Karpas-422 (cell line): ENCODE data around the gene UBE2R2. TPM values are rescaled to one million over a fixed set of nuclear protein-coding genes. Genes with fewer than 3 reads are reported as not detected.
A peak's percentile ranks its signal among the peaks of the same experiment; 100 is the strongest.

Source experiments
- DNase-seq: peaks from one replicate; pipeline ENCODE4 v3.0.0-alpha.2; 2015
- H2AFZ ChIP-seq: fragments of 200-600 bp; sonication (generic); 2 replicates; pipeline ENCODE4 v1.6.1; 2014; ENCODE audit warnings: antibody characterized with exemption, low read length, mixed read lengths
- H3K27ac ChIP-seq: fragments of 200-600 bp; sonication (generic); 2 replicates; pipeline ENCODE4 v1.5.1; 2014; ENCODE audit warnings: mild to moderate bottlenecking, low read length, moderate library complexity
- H3K27me3 ChIP-seq: fragments of 200-600 bp; sonication (generic); 2 replicates; pipeline ENCODE4 v1.6.1; 2014; ENCODE audit warnings: low read length, mixed read lengths
- H3K36me3 ChIP-seq: fragments of 200-600 bp; sonication (generic); 2 replicates; pipeline ENCODE4 v1.6.1; 2014; ENCODE audit warnings: low read length, mixed read lengths; ENCODE audit not compliant: insufficient read depth
- H3K4me1 ChIP-seq: fragments of 200-600 bp; sonication (generic); 2 replicates; pipeline ENCODE4 v1.6.1; 2014; ENCODE audit warnings: mild to moderate bottlenecking, low read length, mixed read lengths
- H3K4me2 ChIP-seq: fragments of 200-600 bp; sonication (generic); 2 replicates; pipeline ENCODE4 v1.6.1; 2014; ENCODE audit warnings: low read length, low read depth, mild to moderate bottlenecking; ENCODE audit not compliant: poor library complexity, severe bottlenecking
- H3K4me3 ChIP-seq: fragments of 200-600 bp; sonication (generic); 2 replicates; pipeline ENCODE4 v1.5.1; 2014; ENCODE audit warnings: mild to moderate bottlenecking, antibody characterized with exemption, low read length, mixed read lengths
- H3K79me2 ChIP-seq: fragments of 200-600 bp; sonication (generic); 2 replicates; pipeline ENCODE4 v1.6.1; 2014; ENCODE audit warnings: mild to moderate bottlenecking, low read length, mixed read lengths
- H3K9ac ChIP-seq: fragments of 200-600 bp; sonication (generic); 2 replicates; pipeline ENCODE4 v1.6.0; 2014; ENCODE audit warnings: low read length
- H3K9me2 ChIP-seq: fragments of 200-600 bp; sonication (generic), shearing (Covaris generic); replicated peaks from 2 replicates; pipeline ENCODE4 v1.6.0; 2014; ENCODE audit warnings: mild to moderate bottlenecking, low read length, moderate library complexity; ENCODE audit not compliant: insufficient read depth
- H3K9me3 ChIP-seq: fragments of 300-700, 200-600 bp; sonication (generic); 2 replicates; pipeline ENCODE4 v1.6.1; 2014; ENCODE audit warnings: low read length, mixed read lengths
- H4K20me1 ChIP-seq: fragments of 200-600 bp; sonication (generic); 2 replicates; pipeline ENCODE4 v1.6.1; 2014; ENCODE audit warnings: mild to moderate bottlenecking, antibody characterized with exemption, low read length, low read depth; ENCODE audit not compliant: insufficient read depth
- total RNA-seq: library from RNA; depleted of rRNA; stranded (reverse); fragments of >200 nt; shearing (Covaris generic); gene quantifications from 2 replicates; pipeline ENCODE4 v1.2.3, GENCODE V29; 2014; ENCODE audit warnings: low replicate concordance

UBE2R2 gene
- total RNA-seq, 1 experiment from 2014 or later: 34.0 TPM

DNA sequence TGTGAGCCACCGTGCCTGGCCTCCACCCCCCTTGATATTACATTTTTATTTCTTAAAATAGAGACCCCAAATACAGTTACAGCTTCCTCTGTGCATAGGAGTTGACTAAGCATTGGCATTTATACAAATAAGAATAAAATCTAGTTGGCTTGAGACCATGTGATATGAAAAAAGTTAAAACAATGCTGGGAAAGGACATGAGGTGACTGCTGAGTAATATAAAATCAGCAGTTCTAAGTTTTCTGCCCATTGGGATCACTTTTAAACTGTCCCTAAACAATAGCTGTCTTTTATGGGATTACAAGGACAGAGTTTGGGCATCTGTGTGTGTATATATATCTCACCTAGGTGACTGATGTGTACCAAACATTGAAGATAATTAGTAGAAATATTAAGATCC is 96.6 kb downstream of the UBE2R2 start:
- Histone ChIP-seq H4K20me1 (no peaks in the 10 kb centered on the region), H3K27me3 (no peaks in the 10 kb centered on the region), H3K9ac (no peak overlapping the region), H3K36me3 (peaks cover 28% of the 10 kb centered on the region; the same call in 1 of the 2 replicates), H3K4me1 (peaks cover 8% of the 10 kb centered on the region; the same call in 1 of the 2 replicates), H3K9me2 (no peaks in the 10 kb centered on the region), H3K4me2 (no peak overlapping the region), H3K27ac (peak overlapping the region; percentile 11; the same call in 1 of the 2 replicates), H3K9me3 (no peaks in the 10 kb centered on the region), H3K79me2 (peaks cover 43% of the 10 kb centered on the region), H2AFZ (no peak overlapping the region), H3K4me3 (no peak overlapping the region)
- no peak for DNase-seq

GRCh38 chr9:33914887-33915628 is 98.1 kb downstream of the UBE2R2 start:
- H3K4me2 ChIP-seq: no peak overlapping the region
- H3K27ac ChIP-seq: no peak overlapping the region
- peaks cover 33% of the 10 kb centered on the region; the same call in 1 of the 2 replicates for H3K36me3 ChIP-seq

DNA sequence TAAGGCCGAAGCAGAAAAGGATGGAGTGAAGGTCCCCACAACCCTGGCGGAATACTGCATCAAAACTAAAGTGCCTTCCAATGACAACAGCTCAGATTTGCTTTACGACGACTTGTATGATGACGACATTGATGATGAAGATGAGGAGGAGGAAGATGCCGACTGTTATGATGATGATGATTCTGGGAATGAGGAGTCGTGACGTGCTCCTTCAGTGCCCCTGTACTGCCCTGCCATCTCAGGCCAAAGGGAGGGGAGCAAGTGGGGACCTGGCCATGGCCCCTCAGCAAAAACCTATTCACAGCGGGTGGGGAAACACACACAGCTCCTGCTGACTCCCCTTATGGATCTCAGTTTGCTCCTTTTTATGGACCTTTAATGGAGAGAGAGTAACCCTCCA is 100.1 kb downstream of the UBE2R2 start:
- Histone ChIP-seq H3K27me3 (no peaks in the 10 kb centered on the region), H3K9ac (no peak overlapping the region), H2AFZ (no peak overlapping the region), H3K79me2 (peaks cover 23% of the 10 kb centered on the region), H3K4me2 (no peak overlapping the region), H4K20me1 (no peaks in the 10 kb centered on the region), H3K36me3 (peaks cover 49% of the 10 kb centered on the region; the same call in 1 of the 2 replicates), H3K27ac (no peak overlapping the region), H3K9me2 (no peaks in the 10 kb centered on the region), H3K9me3 (no peaks in the 10 kb centered on the region), H3K4me1 (peaks cover 12% of the 10 kb centered on the region), H3K4me3 (no peak overlapping the region)
- DNase-seq: no peak

More at GRCh38 chr9:33914887-33915628, 98.1 kb downstream of the UBE2R2 start:
- Histone ChIP-seq H3K79me2 (peaks cover 29% of the 10 kb centered on the region), H3K9me2 (no peaks in the 10 kb centered on the region), H3K27me3 (no peaks in the 10 kb centered on the region), H3K4me3 (no peak overlapping the region), H2AFZ (no peak overlapping the region), H3K4me1 (peaks cover 10% of the 10 kb centered on the region), H3K9ac (no peak overlapping the region), H3K9me3 (no peaks in the 10 kb centered on the region), H4K20me1 (no peaks in the 10 kb centered on the region)
- no peak for DNase-seq

- Histone ChIP-seq H4K20me1 (no peaks in the 10 kb centered on the region), H3K27ac (no peak overlapping the region), H3K9me2 (no peaks in the 10 kb centered on the region), H2AFZ (no peak overlapping the region), H3K4me1 (peaks cover 4% of the 10 kb centered on the region; the same call in 1 of the 2 replicates), H3K9ac (no peak overlapping the region), H3K9me3 (no peaks in the 10 kb centered on the region), H3K4me2 (no peak overlapping the region), H3K79me2 (peaks cover 3% of the 10 kb centered on the region; the same call in 1 of the 2 replicates), H3K27me3 (no peaks in the 10 kb centered on the region), H3K36me3 (peaks cover 44% of the 10 kb centered on the region; the same call in 1 of the 2 replicates), H3K4me3 (no peak overlapping the region)
- DNase-seq: no peak
These were observed 102.4 kb downstream of the UBE2R2 start for GRCh38 chr9:33919276-33919897.

GRCh38 chr9:33921967-33922895 is 105.3 kb downstream of the UBE2R2 start:
- H3K4me1 ChIP-seq: peaks cover 4% of the 10 kb centered on the region; the same call in 1 of the 2 replicates
- 0 out of 2 replicates have a peak, but pooled peaks cover 3% of the 10 kb centered on the region for H3K79me2 ChIP-seq
- H3K27me3 ChIP-seq: no peaks in the 10 kb centered on the region
- no peaks in the 10 kb centered on the region for H3K9me2 ChIP-seq
- no peak overlapping the region for H2AFZ ChIP-seq
- H3K9me3 ChIP-seq: no peaks in the 10 kb centered on the region
- no peaks in the 10 kb centered on the region for H4K20me1 ChIP-seq
- H3K27ac ChIP-seq: no peak overlapping the region
- peak; percentile 72 for DNase-seq
- H3K9ac ChIP-seq: no peak overlapping the region
- H3K36me3 ChIP-seq: peaks cover 38% of the 10 kb centered on the region; the same call in 1 of the 2 replicates
- no peak overlapping the region for H3K4me2 ChIP-seq
- no peak overlapping the region for H3K4me3 ChIP-seq

GRCh38 chr9:33923079-33923478 is 106.1 kb downstream of the UBE2R2 start:
- Histone ChIP-seq H3K79me2 (0 out of 2 replicates have a peak, but pooled peaks cover 3% of the 10 kb centered on the region), H3K9ac (no peak overlapping the region), H3K27me3 (no peaks in the 10 kb centered on the region), H3K9me2 (no peaks in the 10 kb centered on the region), H3K4me3 (no peak overlapping the region), H3K27ac (no peak overlapping the region), H3K4me2 (no peak overlapping the region), H4K20me1 (no peaks in the 10 kb centered on the region), H3K4me1 (peaks cover 4% of the 10 kb centered on the region; the same call in 1 of the 2 replicates), H2AFZ (no peak overlapping the region), H3K36me3 (peaks cover 32% of the 10 kb centered on the region; the same call in 1 of the 2 replicates), H3K9me3 (no peaks in the 10 kb centered on the region)
- DNase-seq: no peak

- Histone ChIP-seq H3K27me3 (no peaks in the 10 kb centered on the region), H4K20me1 (no peaks in the 10 kb centered on the region), H3K9me3 (no peaks in the 10 kb centered on the region), H3K4me3 (no peak overlapping the region), H3K4me1 (peaks cover 4% of the 10 kb centered on the region; the same call in 1 of the 2 replicates), H3K79me2 (0 out of 2 replicates have a peak, but pooled peaks cover 3% of the 10 kb centered on the region), H3K36me3 (peaks cover 29% of the 10 kb centered on the region; the same call in 1 of the 2 replicates), H2AFZ (no peak overlapping the region), H3K9ac (no peak overlapping the region), H3K9me2 (no peaks in the 10 kb centered on the region), H3K27ac (no peak overlapping the region), H3K4me2 (no peak overlapping the region)
- no peak for DNase-seq
These were observed 107.2 kb downstream of the UBE2R2 start for GRCh38 chr9:33923998-33924701.
